WI38 (cell line): ENCODE results near the gene RBL1.
"Not testable (repeated sequence)": the region's sequence is repeated elsewhere in the genome, so short reads cannot be mapped to it uniquely, and the experiment has no call there.

Source experiments
- H3K4me3 ChIP-seq: 2 replicates; pipeline ENCODE4 v1.5.1; 2011; ENCODE audit warnings: low read depth, mild to moderate bottlenecking, control low read depth, low read length
- CTCF ChIP-seq: IDR thresholded peaks from 2 replicates; pipeline ENCODE4 v1.5.1; 2012; ENCODE audit warnings: low read depth, mild to moderate bottlenecking, control low read depth, low read length

Gene RBL1

GRCh38 chr20:37072293-37073196 lies 23.3 kb downstream of the RBL1 start:
- TF ChIP-seq CTCF = no peak
- no peak overlapping the region for H3K4me3 ChIP-seq

- no peak for TF ChIP-seq CTCF
- no peak overlapping the region for H3K4me3 ChIP-seq
These were observed 24.3 kb downstream of the RBL1 start for GRCh38 chr20:37071481-37071911.

- H3K4me3 ChIP-seq = not testable (repeated sequence)
These were observed 26.2 kb downstream of the RBL1 start for GRCh38 chr20:37069563-37069962.

GRCh38 chr20:37066168-37066567 lies 29.6 kb downstream of the RBL1 start:
- no peak for TF ChIP-seq CTCF
- H3K4me3 ChIP-seq = no peak overlapping the region

GRCh38 chr20:37055276-37055675 lies 40.5 kb downstream of the RBL1 start:
- TF ChIP-seq CTCF = no peak
- H3K4me3 ChIP-seq = no peak overlapping the region

- no peak overlapping the region for H3K4me3 ChIP-seq
- no peak for TF ChIP-seq CTCF
These were observed 42.4 kb downstream of the RBL1 start for GRCh38 chr20:37053230-37053950.

- H3K4me3 ChIP-seq = no peak overlapping the region
- no peak for TF ChIP-seq CTCF
These were observed 52.5 kb downstream of the RBL1 start for GRCh38 chr20:37042986-37043972.

GRCh38 chr20:37039366-37039765 lies 56.4 kb downstream of the RBL1 start:
- not testable (repeated sequence) for H3K4me3 ChIP-seq
